HepG2 (cell line): Measurements from ENCODE around the gene GABRB1. TPM values are rescaled to one million over a fixed set of nuclear protein-coding genes. Genes with fewer than 3 reads are reported as not detected.
A peak's percentile ranks its signal among the peaks of the same experiment; 100 is the strongest.

Experiments
- ATAC-seq: fragments of 200-7000 bp; cut with Tn5 transposase; 3 replicates; pipeline ENCODE4 v1.9.1; 2020; ENCODE audit warnings: mild to moderate bottlenecking, moderate library complexity
- BruUV-seq: library from RNA; stranded (reverse); fragments of 400-500 nt; replicated peaks from 2 replicates; lab custom pipeline; 2021; lab: Mats Ljungman, UMichigan
- CTCF ChIA-PET: fragments of 300-600 bp; formaldehyde crosslinking; extraction: SDS; loops from one replicate; lab custom pipeline; 2021; ENCODE audit warnings: low total read pairs, inconsistent platforms, low intra/inter-chr PET ratio; lab: Yijun Ruan, JAX
- POLR2A ChIA-PET: fragments of 350-600 bp; sonication (Branson Sonifier 250); formaldehyde crosslinking; loops from one replicate; lab custom pipeline; 2020; ENCODE audit warnings: antibody characterized with exemption, inconsistent platforms; lab: Yijun Ruan, JAX
- DNase-seq: peaks from one replicate; pipeline ENCODE4 v3.0.0-alpha.2; 2015; ENCODE audit warnings: low spot score
- FAIRE-seq: peaks from 3 replicates; lab custom pipeline; 2011; peaks lifted over from hg19 to GRCh38; lab: Jason Lieb, UNC
- H2AFZ ChIP-seq: one replicate; pipeline ENCODE4 v1.6.1; 2011; ENCODE audit warnings: low read length, inconsistent platforms
- H3K27ac ChIP-seq: fragments of 300-600 bp; 3 replicates; pipeline ENCODE4 v1.8.0; 2011; ENCODE audit warnings: mixed run types, mild to moderate bottlenecking, mixed read lengths, low read length, inconsistent platforms; ENCODE audit not compliant: insufficient read depth; ENCODE audit errors: extremely low read length
- H3K27me3 ChIP-seq, 2 experiments: fragments of 200-600 bp in 1 of 2; 2 replicates in 1 of 2; 3 replicates in 1 of 2; pipeline versions ENCODE4 v1.6.0 to v1.8.0; 2011; ENCODE audit warnings: low read length in 2 of 2, mild to moderate bottlenecking in 2 of 2, moderate library complexity in 2 of 2, inconsistent platforms in 1 of 2; ENCODE audit not compliant: insufficient read depth in 2 of 2, control insufficient read depth in 1 of 2
- H3K36me3 ChIP-seq, 2 experiments: fragments of 200-600 bp in 1 of 2; replicated peaks in 1 of 2; 2 replicates in 1 of 2; 3 replicates in 1 of 2; pipeline versions ENCODE4 v1.5.1 to v1.8.0; 2011; ENCODE audit warnings: low read length in 2 of 2, inconsistent platforms in 1 of 2; ENCODE audit not compliant: insufficient read depth in 2 of 2, control insufficient read depth in 1 of 2
- H3K4me1 ChIP-seq: 2 replicates; pipeline ENCODE4 v1.5.1; 2012; ENCODE audit warnings: low read length, inconsistent platforms; ENCODE audit not compliant: insufficient read depth
- H3K4me2 ChIP-seq: 2 replicates; pipeline ENCODE4 v1.6.0; 2011; ENCODE audit warnings: low read depth, low read length, inconsistent platforms
- H3K4me3 ChIP-seq, 3 experiments: fragments of 200-600 bp in 1 of 3; sonication (generic), shearing (Covaris generic) in 1 of 3; replicated peaks in 1 of 3; 2 replicates each; pipeline ENCODE4 v1.5.1; 2011 to 2016; ENCODE audit warnings: low read length in 3 of 3, inconsistent platforms in 2 of 3, low read depth in 2 of 3, mild to moderate bottlenecking in 2 of 3, control low read depth in 1 of 3, mixed read lengths in 1 of 3; ENCODE audit not compliant: insufficient read depth in 1 of 3
- H3K79me2 ChIP-seq: one replicate; pipeline ENCODE4 v1.6.1; 2011; ENCODE audit warnings: low read length, inconsistent platforms; ENCODE audit not compliant: insufficient read depth
- H3K9ac ChIP-seq: 2 replicates; pipeline ENCODE4 v1.6.0; 2011; ENCODE audit warnings: mild to moderate bottlenecking, low read depth, low read length, inconsistent platforms; ENCODE audit not compliant: insufficient read depth
- H3K9me3 ChIP-seq: 2 replicates; pipeline ENCODE4 v1.5.1; 2012; ENCODE audit warnings: mild to moderate bottlenecking, low read length
- H4K20me1 ChIP-seq: 2 replicates; pipeline ENCODE4 v1.6.0; 2011; ENCODE audit warnings: inconsistent platforms, mild to moderate bottlenecking, low read length, moderate library complexity; ENCODE audit not compliant: insufficient read depth
- CREB1 ChIP-seq, 2 experiments: fragments of 450-650 bp in 1 of 2; IDR thresholded peaks; 2 replicates each; pipeline ENCODE4 v1.6.1; 2016 to 2017; ENCODE audit warnings: control low read depth in 1 of 2, mild to moderate bottlenecking in 1 of 2, missing compliant biosample characterization in 1 of 2, missing genetic modification characterization in 1 of 2
- WGBS: methylation state at CpG from one replicate; pipeline ENCODE4 v1.1.6; 2017; ENCODE audit warnings: low lambda C conversion rate; 5-methylcytosine and 5-hydroxymethylcytosine counted together
- in situ Hi-C: cut with HindIII; loops from 2 replicates; pipeline ENCODE4 v1.10.0; 2017; ENCODE audit warnings: low pct_unique_long_range_greater_than_20kb; ENCODE audit not compliant: extremely low pct_ligation_motif_present
- intact Hi-C: fragments of 100-400 bp; cut with micrococcal nuclease; formaldehyde crosslinking; loops from one replicate; pipeline ENCODE4 v1.10.0; 2022; ENCODE audit not compliant: unreplicated experiment
- polyA plus RNA-seq, 8 experiments: library from polyadenylated mRNA; depleted of rRNA in 3 of 8; stranded (reverse) in 7 of 8; unstranded in 1 of 8; fragments of >200 nt; fragmentation: Illumina TruSeq in 4 of 8; extraction: Trizol in 4 of 8; gene quantifications; 2 replicates each; pipeline versions ENCODE4 v1.2.1 to v1.2.3, GENCODE V29; 2011 to 2016; ENCODE audit warnings: low read depth in 4 of 8, missing spikeins in 1 of 8, mixed read lengths in 1 of 8; ENCODE audit not compliant: insufficient read depth in 1 of 8
- total RNA-seq, 5 experiments: library from RNA; depleted of rRNA; stranded (reverse); fragments of >200 nt; fragmentation: Illumina TruSeq; extraction: Trizol; gene quantifications; 2 replicates each; pipeline ENCODE4 v1.2.3, GENCODE V29; 2016; ENCODE audit warnings: low read depth in 1 of 5
- TF ChIP-seq, protein P1 (sequence below): sonication (generic); formaldehyde crosslinking; IDR thresholded peaks from 2 replicates; pipeline ENCODE4 v1.4.0; 2020; ENCODE audit warnings: mild to moderate bottlenecking, missing genetic modification reagents
- TF ChIP-seq, protein P2 (sequence below): sonication (generic); formaldehyde crosslinking; IDR thresholded peaks from 2 replicates; pipeline ENCODE4 v1.4.0; 2020; ENCODE audit warnings: missing genetic modification reagents, mild to moderate bottlenecking, borderline replicate concordance

The GABRB1 gene
- total and polyA plus RNA-seq, 2 of the 13 experiments (the other 11 are each of a cell fraction or from before 2014, with no cell fraction given) = not detected

GRCh38 chr4:47326025-47326424, 294.7 kb downstream of the GABRB1 start:
- Histone ChIP-seq H3K9me3 (no peaks in the 10 kb centered on the region), H3K79me2 (no peaks in the 10 kb centered on the region), H2AFZ (no peak overlapping the region), H4K20me1 (no peaks in the 10 kb centered on the region), H3K9ac (no peak overlapping the region), H3K27me3 (no peaks in the 10 kb centered on the region), H3K4me2 (no peak overlapping the region), H3K27ac (no peak overlapping the region), H3K4me3 (no peak overlapping the region), H3K36me3 (no peaks in the 10 kb centered on the region), H3K4me1 (no peaks in the 10 kb centered on the region)
- CTCF ChIA-PET = no interaction called here
- POLR2A ChIA-PET = no interaction called here
- TF ChIP-seq, protein P1, sequence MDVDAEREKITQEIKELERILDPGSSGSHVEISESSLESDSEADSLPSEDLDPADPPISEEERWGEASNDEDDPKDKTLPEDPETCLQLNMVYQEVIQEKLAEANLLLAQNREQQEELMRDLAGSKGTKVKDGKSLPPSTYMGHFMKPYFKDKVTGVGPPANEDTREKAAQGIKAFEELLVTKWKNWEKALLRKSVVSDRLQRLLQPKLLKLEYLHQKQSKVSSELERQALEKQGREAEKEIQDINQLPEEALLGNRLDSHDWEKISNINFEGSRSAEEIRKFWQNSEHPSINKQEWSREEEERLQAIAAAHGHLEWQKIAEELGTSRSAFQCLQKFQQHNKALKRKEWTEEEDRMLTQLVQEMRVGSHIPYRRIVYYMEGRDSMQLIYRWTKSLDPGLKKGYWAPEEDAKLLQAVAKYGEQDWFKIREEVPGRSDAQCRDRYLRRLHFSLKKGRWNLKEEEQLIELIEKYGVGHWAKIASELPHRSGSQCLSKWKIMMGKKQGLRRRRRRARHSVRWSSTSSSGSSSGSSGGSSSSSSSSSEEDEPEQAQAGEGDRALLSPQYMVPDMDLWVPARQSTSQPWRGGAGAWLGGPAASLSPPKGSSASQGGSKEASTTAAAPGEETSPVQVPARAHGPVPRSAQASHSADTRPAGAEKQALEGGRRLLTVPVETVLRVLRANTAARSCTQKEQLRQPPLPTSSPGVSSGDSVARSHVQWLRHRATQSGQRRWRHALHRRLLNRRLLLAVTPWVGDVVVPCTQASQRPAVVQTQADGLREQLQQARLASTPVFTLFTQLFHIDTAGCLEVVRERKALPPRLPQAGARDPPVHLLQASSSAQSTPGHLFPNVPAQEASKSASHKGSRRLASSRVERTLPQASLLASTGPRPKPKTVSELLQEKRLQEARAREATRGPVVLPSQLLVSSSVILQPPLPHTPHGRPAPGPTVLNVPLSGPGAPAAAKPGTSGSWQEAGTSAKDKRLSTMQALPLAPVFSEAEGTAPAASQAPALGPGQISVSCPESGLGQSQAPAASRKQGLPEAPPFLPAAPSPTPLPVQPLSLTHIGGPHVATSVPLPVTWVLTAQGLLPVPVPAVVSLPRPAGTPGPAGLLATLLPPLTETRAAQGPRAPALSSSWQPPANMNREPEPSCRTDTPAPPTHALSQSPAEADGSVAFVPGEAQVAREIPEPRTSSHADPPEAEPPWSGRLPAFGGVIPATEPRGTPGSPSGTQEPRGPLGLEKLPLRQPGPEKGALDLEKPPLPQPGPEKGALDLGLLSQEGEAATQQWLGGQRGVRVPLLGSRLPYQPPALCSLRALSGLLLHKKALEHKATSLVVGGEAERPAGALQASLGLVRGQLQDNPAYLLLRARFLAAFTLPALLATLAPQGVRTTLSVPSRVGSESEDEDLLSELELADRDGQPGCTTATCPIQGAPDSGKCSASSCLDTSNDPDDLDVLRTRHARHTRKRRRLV (CRISPR knock-in tag) = no peak
- TF ChIP-seq, protein P2, sequence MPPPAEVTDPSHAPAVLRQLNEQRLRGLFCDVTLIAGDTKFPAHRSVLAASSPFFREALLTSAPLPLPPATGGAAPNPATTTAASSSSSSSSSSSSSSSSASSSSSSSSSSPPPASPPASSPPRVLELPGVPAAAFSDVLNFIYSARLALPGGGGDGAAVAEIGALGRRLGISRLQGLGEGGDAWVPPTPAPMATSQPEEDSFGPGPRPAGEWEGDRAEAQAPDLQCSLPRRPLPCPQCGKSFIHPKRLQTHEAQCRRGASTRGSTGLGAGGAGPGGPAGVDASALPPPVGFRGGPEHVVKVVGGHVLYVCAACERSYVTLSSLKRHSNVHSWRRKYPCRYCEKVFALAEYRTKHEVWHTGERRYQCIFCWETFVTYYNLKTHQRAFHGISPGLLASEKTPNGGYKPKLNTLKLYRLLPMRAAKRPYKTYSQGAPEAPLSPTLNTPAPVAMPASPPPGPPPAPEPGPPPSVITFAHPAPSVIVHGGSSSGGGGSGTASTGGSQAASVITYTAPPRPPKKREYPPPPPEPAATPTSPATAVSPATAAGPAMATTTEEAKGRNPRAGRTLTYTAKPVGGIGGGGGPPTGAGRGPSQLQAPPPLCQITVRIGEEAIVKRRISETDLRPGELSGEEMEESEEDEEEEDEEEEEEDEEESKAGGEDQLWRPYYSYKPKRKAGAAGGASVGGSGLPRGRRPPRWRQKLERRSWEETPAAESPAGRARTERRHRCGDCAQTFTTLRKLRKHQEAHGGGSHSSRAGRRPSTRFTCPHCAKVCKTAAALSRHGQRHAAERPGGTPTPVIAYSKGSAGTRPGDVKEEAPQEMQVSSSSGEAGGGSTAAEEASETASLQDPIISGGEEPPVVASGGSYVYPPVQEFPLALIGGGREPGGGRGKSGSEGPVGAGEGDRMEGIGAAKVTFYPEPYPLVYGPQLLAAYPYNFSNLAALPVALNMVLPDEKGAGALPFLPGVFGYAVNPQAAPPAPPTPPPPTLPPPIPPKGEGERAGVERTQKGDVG = no peak
- peak; percentile 74 for TF ChIP-seq CREB1 (IDR thresholded peaks at IDR 0.05)
- no peak for TF ChIP-seq CREB1 (CRISPR knock-in tag; IDR thresholded peaks at IDR 0.05)
- ATAC-seq (no peak), DNase-seq (no peak), FAIRE-seq (no peak)
- intact Hi-C loops = no loop called here
- no TSS peak for BruUV-seq
- in situ Hi-C loops = no loop called here
- WGBS = 60% methylated on average over 3 of the region's 3 CpGs
